Sigmoid colon (tissue), 7 donors: ENCODE data around the gene NPTN. TPM values are rescaled to one million over a fixed set of nuclear protein-coding genes. Genes with fewer than 3 reads are reported as not detected.

Experiments
- DNase-seq: peaks from one replicate; pipeline ENCODE4 v3.0.0-alpha.2; 2019
- H3K27ac ChIP-seq, 4 donors: fragments of 200-600 bp; sonication (generic); one replicate each; pipeline ENCODE4 v1.5.1; 2016 to 2019; ENCODE audit warnings: mild to moderate bottlenecking in 1 of 4
- H3K27me3 ChIP-seq, 3 donors: fragments of 200-600 bp; sonication (generic); one replicate each; pipeline ENCODE4 v1.5.1; 2019; ENCODE audit warnings: mild to moderate bottlenecking in 1 of 3
- H3K36me3 ChIP-seq, 4 donors: fragments of 200-600 bp; sonication (generic); one replicate each; pipeline ENCODE4 v1.5.1; 2016 to 2019
- H3K4me1 ChIP-seq, 4 donors: fragments of 200-600 bp; sonication (generic); one replicate each; pipeline ENCODE4 v1.5.1; 2017 to 2019
- H3K4me3 ChIP-seq, 4 donors: fragments of 200-600 bp; sonication (generic); one replicate each; pipeline ENCODE4 v1.5.1; 2017 to 2019; ENCODE audit warnings: mild to moderate bottlenecking in 2 of 4, moderate library complexity in 1 of 4
- H3K9me3 ChIP-seq, 4 donors: fragments of 200-600 bp in 3 of 4; sonication (generic) in 3 of 4; one replicate each; pipeline versions ENCODE4 v1.5.1 to v1.6.1; 2013 to 2019
- CTCF ChIP-seq, 4 experiments: fragments of 450-650 bp in 3 of 4; fragments of 200-600 bp in 1 of 4; IDR thresholded peaks; one replicate each; pipeline ENCODE4 v1.5.1; 2016 to 2019; ENCODE audit warnings: antibody characterized with exemption in 4 of 4, mild to moderate bottlenecking in 3 of 4, moderate library complexity in 2 of 4
- EP300 ChIP-seq, 4 donors: sonication (generic); formaldehyde crosslinking; IDR thresholded peaks; one replicate each; pipeline ENCODE4 v1.6.1; 2017; ENCODE audit warnings: antibody characterized with exemption in 4 of 4
- POLR2A ChIP-seq, 2 donors: fragments of 450-650 bp; IDR thresholded peaks; one replicate each; pipeline ENCODE4 v1.6.1; 2016; ENCODE audit warnings: antibody characterized with exemption in 2 of 2, mild to moderate bottlenecking in 2 of 2, moderate library complexity in 2 of 2
- POLR2AphosphoS5 ChIP-seq, 4 donors: sonication (generic); formaldehyde crosslinking; IDR thresholded peaks; one replicate each; pipeline ENCODE4 v1.6.1; 2017; ENCODE audit warnings: antibody characterized with exemption in 4 of 4
- WGBS, 2 donors: extraction: QIAGEN DNeasy Blood & Tissue Kit; methylation state at CpG; one replicate each; pipeline ENCODE4 v1.1.7; 2013; 5-methylcytosine and 5-hydroxymethylcytosine counted together
- intact Hi-C: fragments of 100-400 bp; cut with DNase I; formaldehyde crosslinking; loops from one replicate; pipeline ENCODE4 v1.15.1; 2023
- polyA plus RNA-seq, 3 donors: library from polyadenylated mRNA; stranded (reverse); fragments of 200-250 nt; gene quantifications; one replicate each; pipeline ENCODE4 v1.2.3, GENCODE V29; 2013
- total RNA-seq, 4 donors: library from RNA; depleted of rRNA; stranded (reverse); fragments of >200 nt; gene quantifications; one replicate each; pipeline ENCODE4 v1.1.0, GENCODE V29; 2016
- donor health status: healthy with polysubstance abuse.
- donor health status: Bipolar disorder and iron deficiency.
- donor health status: healthy.

NPTN gene
- total and polyA plus RNA-seq, 7 donors, result 40.8 to 320 (median 216) TPM

GRCh38 chr15:73541479-73541878 lies 91.7 kb downstream of the NPTN start:
- Histone ChIP-seq H3K27ac (no peak overlapping the region), H3K4me3 (no peak overlapping the region), H3K36me3 (peaks cover 0 to 10% (median 0%) of the 10 kb centered on the region in 4 donors), H3K4me1 (no peaks in the 10 kb centered on the region), H3K9me3 (no peaks in the 10 kb centered on the region), H3K27me3 (no peaks in the 10 kb centered on the region)
- no peak for DNase-seq
- intact Hi-C loops, result no loop called here
- TF ChIP-seq CTCF (IDR thresholded peaks at IDR 0.05), result no peak
- no peak for TF ChIP-seq POLR2AphosphoS5 (IDR thresholded peaks at IDR 0.05)
- TF ChIP-seq POLR2A (IDR thresholded peaks at IDR 0.05), result no peak
- no peak for TF ChIP-seq EP300 (IDR thresholded peaks at IDR 0.05)

- Histone ChIP-seq H3K36me3 (peaks cover 0 to 6% (median 0%) of the 10 kb centered on the region in 4 donors), H3K27me3 (no peaks in the 10 kb centered on the region), H3K4me3 (no peak overlapping the region), H3K4me1 (no peaks in the 10 kb centered on the region), H3K9me3 (no peaks in the 10 kb centered on the region), H3K27ac (no peak overlapping the region)
- TF ChIP-seq CTCF (IDR thresholded peaks at IDR 0.05) (no peak), POLR2A (IDR thresholded peaks at IDR 0.05) (no peak), POLR2AphosphoS5 (IDR thresholded peaks at IDR 0.05) (no peak), EP300 (IDR thresholded peaks at IDR 0.05) (no peak)
- 72 to 75% methylated on average over 3 of the region's 3 CpGs for WGBS, 2 donors
- intact Hi-C loops, result no loop called here
- DNase-seq, result no peak
Measured at GRCh38 chr15:73540161-73540560, 93.0 kb downstream of the NPTN start.

- no peaks in the 10 kb centered on the region for H3K27me3 ChIP-seq
- TF ChIP-seq POLR2AphosphoS5 (IDR thresholded peaks at IDR 0.05), result no peak
- TF ChIP-seq EP300 (IDR thresholded peaks at IDR 0.05), result no peak
- no peak for TF ChIP-seq POLR2A (IDR thresholded peaks at IDR 0.05)
- no peak for TF ChIP-seq CTCF (IDR thresholded peaks at IDR 0.05)
- intact Hi-C loops, result no loop called here
Measured at GRCh38 chr15:73539212-73540128, 93.7 kb downstream of the NPTN start.

GRCh38 chr15:73538563-73539211 lies 94.5 kb downstream of the NPTN start:
- TF ChIP-seq POLR2AphosphoS5 (IDR thresholded peaks at IDR 0.05), result no peak
- H3K36me3 ChIP-seq, result no peaks in the 10 kb centered on the region
- H3K4me1 ChIP-seq, result no peaks in the 10 kb centered on the region
- H3K9me3 ChIP-seq, result no peaks in the 10 kb centered on the region
- no peak for DNase-seq
- no peak overlapping the region for H3K27ac ChIP-seq
- intact Hi-C loops, result no loop called here
- no peak overlapping the region for H3K4me3 ChIP-seq
- H3K27me3 ChIP-seq, result no peaks in the 10 kb centered on the region
- WGBS, 2 donors, result 94 to 98% methylated on average over 10 of the region's 10 CpGs

More at GRCh38 chr15:73539212-73540128, 93.7 kb downstream of the NPTN start:
- Histone ChIP-seq H3K9me3 (no peaks in the 10 kb centered on the region), H3K27ac (no peak overlapping the region), H3K4me1 (no peaks in the 10 kb centered on the region), H3K4me3 (no peak overlapping the region), H3K36me3 (no peaks in the 10 kb centered on the region)
- no peak for DNase-seq
- WGBS, 2 donors, result 26 to 80% methylated on average over 9 of the region's 9 CpGs

- no peaks in the 10 kb centered on the region for H3K36me3 ChIP-seq
- intact Hi-C loops, result no loop called here
- H3K4me1 ChIP-seq, result no peaks in the 10 kb centered on the region
- H3K4me3 ChIP-seq, result no peak overlapping the region
- TF ChIP-seq POLR2AphosphoS5 (IDR thresholded peaks at IDR 0.05), result no peak
- no peak for TF ChIP-seq POLR2A (IDR thresholded peaks at IDR 0.05)
- TF ChIP-seq EP300 (IDR thresholded peaks at IDR 0.05), result no peak
- TF ChIP-seq CTCF (IDR thresholded peaks at IDR 0.05), result no peak
- no peak for DNase-seq
- 97 to 100% methylated on average over 2 of the region's 2 CpGs for WGBS, 2 donors
- no peaks in the 10 kb centered on the region for H3K27me3 ChIP-seq
- no peaks in the 10 kb centered on the region for H3K9me3 ChIP-seq
- no peak overlapping the region for H3K27ac ChIP-seq
Measured at GRCh38 chr15:73538123-73538522, 95.1 kb downstream of the NPTN start.
